Progenitor cell of endocrine pancreas (in vitro differentiated cells): ENCODE results near the gene RAB7A. TPM values are rescaled to one million over a fixed set of nuclear protein-coding genes. Genes with fewer than 3 reads are reported as not detected.

Experiments
- DNase-seq: peaks from one replicate; pipeline ENCODE4 v3.0.0; 2021; ENCODE audit warnings: low spot score; ENCODE audit not compliant: unreplicated experiment
- H3K27ac Mint-ChIP-seq: 2 replicates; pipeline ENCODE4 v1.8.0; 2021; ENCODE audit warnings: mild to moderate bottlenecking, moderate library complexity, mixed read lengths
- H3K27me3 Mint-ChIP-seq: 2 replicates; pipeline ENCODE4 v1.8.0; 2021; ENCODE audit warnings: mixed read lengths
- H3K36me3 Mint-ChIP-seq: 2 replicates; pipeline ENCODE4 v1.8.0; 2022; ENCODE audit warnings: mixed read lengths; ENCODE audit not compliant: insufficient read depth
- H3K4me1 Mint-ChIP-seq: 2 replicates; pipeline ENCODE4 v1.8.0; 2021; ENCODE audit warnings: low read depth, mixed read lengths
- H3K4me3 Mint-ChIP-seq: 2 replicates; pipeline ENCODE4 v1.8.0; 2021; ENCODE audit warnings: low read depth, mild to moderate bottlenecking, moderate library complexity, mixed read lengths
- H3K9me3 Mint-ChIP-seq: 2 replicates; pipeline ENCODE4 v1.8.0; 2021; ENCODE audit warnings: low read depth, mixed read lengths
- CTCF ChIP-seq: fragments of 200-600 bp; sonication (generic); IDR thresholded peaks from one replicate; pipeline ENCODE4 v1.5.0; 2021; ENCODE audit warnings: antibody characterized with exemption, mild to moderate bottlenecking; ENCODE audit not compliant: unreplicated experiment
- total RNA-seq: library from RNA; stranded (reverse); gene quantifications from 2 replicates; pipeline ENCODE4 v1.2.1, GENCODE V29; 2021

RAB7A gene
- total RNA-seq, 1 donor from 2014 or later: 130 TPM

GRCh38 chr3:128735884-128736283 lies 9.9 kb downstream of the RAB7A start:
- Mint-ChIP-seq H3K36me3 (peaks cover 9% of the 10 kb centered on the region), H3K27ac (peak overlapping the region; percentile 2), H3K4me3 (no peak overlapping the region), H3K4me1 (peaks cover 26% of the 10 kb centered on the region), H3K27me3 (no peaks in the 10 kb centered on the region), H3K9me3 (no peaks in the 10 kb centered on the region)
- no peak for DNase-seq
- TF ChIP-seq CTCF: no peak

GRCh38 chr3:128736601-128737000 lies 10.6 kb downstream of the RAB7A start:
- H3K4me3 Mint-ChIP-seq: no peak overlapping the region
- no peaks in the 10 kb centered on the region for H3K27me3 Mint-ChIP-seq
- TF ChIP-seq CTCF: no peak
- H3K4me1 Mint-ChIP-seq: peaks cover 20% of the 10 kb centered on the region
- H3K9me3 Mint-ChIP-seq: peaks cover 4% of the 10 kb centered on the region
- H3K27ac Mint-ChIP-seq: no peak overlapping the region
- DNase-seq: no peak
- peaks cover 14% of the 10 kb centered on the region for H3K36me3 Mint-ChIP-seq

GRCh38 chr3:128740621-128741020 lies 14.6 kb downstream of the RAB7A start:
- no peak for TF ChIP-seq CTCF
- Mint-ChIP-seq H3K27ac (no peak overlapping the region), H3K9me3 (peaks cover 9% of the 10 kb centered on the region), H3K36me3 (peaks cover 31% of the 10 kb centered on the region), H3K27me3 (no peaks in the 10 kb centered on the region), H3K4me1 (peaks cover 4% of the 10 kb centered on the region), H3K4me3 (no peak overlapping the region)
- no peak for DNase-seq

GRCh38 chr3:128742821-128743594 lies 17.0 kb downstream of the RAB7A start:
- TF ChIP-seq CTCF: no peak
- H3K9me3 Mint-ChIP-seq: peaks cover 9% of the 10 kb centered on the region
- no peak for DNase-seq
- H3K4me3 Mint-ChIP-seq: no peak overlapping the region
- no peak overlapping the region for H3K27ac Mint-ChIP-seq
- no peaks in the 10 kb centered on the region for H3K27me3 Mint-ChIP-seq
- H3K4me1 Mint-ChIP-seq: no peaks in the 10 kb centered on the region
- H3K36me3 Mint-ChIP-seq: peaks cover 37% of the 10 kb centered on the region

- peaks cover 43% of the 10 kb centered on the region for H3K36me3 Mint-ChIP-seq
- no peak for TF ChIP-seq CTCF
- H3K4me1 Mint-ChIP-seq: no peaks in the 10 kb centered on the region
- peaks cover 16% of the 10 kb centered on the region for H3K9me3 Mint-ChIP-seq
- H3K27ac Mint-ChIP-seq: no peak overlapping the region
- no peak overlapping the region for H3K4me3 Mint-ChIP-seq
- no peak for DNase-seq
- H3K27me3 Mint-ChIP-seq: no peaks in the 10 kb centered on the region
Measured at GRCh38 chr3:128745742-128746141, 19.8 kb downstream of the RAB7A start.
